GM12878 (cell line): ENCODE results near the gene KCNJ10. TPM values are rescaled to one million over a fixed set of nuclear protein-coding genes. Genes with fewer than 3 reads are reported as not detected.

Experiments used
- ATAC-seq: fragments of 200-7000 bp; cut with Tn5 transposase; 3 replicates; pipeline ENCODE4 v1.9.1; 2020; ENCODE audit warnings: mild to moderate bottlenecking, moderate library complexity
- BruUV-seq: library from RNA; stranded (reverse); fragments of 400-500 nt; replicated peaks from 2 replicates; lab custom pipeline; 2021; lab: Mats Ljungman, UMichigan
- CTCF ChIA-PET: fragments of 300-600 bp; sonication (Branson Sonifier 250); formaldehyde crosslinking; extraction: SDS; loops from one replicate; lab custom pipeline; 2021; ENCODE audit warnings: inconsistent platforms; lab: Yijun Ruan, JAX
- POLR2A ChIA-PET: fragments of 350-600 bp; formaldehyde crosslinking; extraction: SDS; loops from one replicate; lab custom pipeline; 2021; ENCODE audit warnings: inconsistent platforms; lab: Charles Lee
- RAD21 ChIA-PET: fragments of 300-600 bp; sonication (Branson Sonifier 250); formaldehyde crosslinking; loops from one replicate; lab custom pipeline; 2023; ENCODE audit warnings: antibody characterized with exemption; ENCODE audit not compliant: unreplicated experiment; lab: Charles Lee
- SMC1A ChIA-PET: fragments of 300-600 bp; sonication (Branson Sonifier 250); formaldehyde crosslinking; loops from one replicate; lab custom pipeline; 2023; ENCODE audit not compliant: unreplicated experiment, uncharacterized antibody; lab: Charles Lee
- DNase-seq: peaks from one replicate; pipeline ENCODE4 v3.0.0-alpha.2; 2011; ENCODE audit warnings: low read depth, low spot score
- FAIRE-seq: peaks from 3 replicates; lab custom pipeline; 2011; peaks lifted over from hg19 to GRCh38; lab: Jason Lieb, UNC
- H2AFZ ChIP-seq: 2 replicates; pipeline ENCODE4 v1.6.0; 2011; ENCODE audit warnings: low read depth, low read length, control low read depth; ENCODE audit not compliant: control insufficient read depth
- H3K27ac ChIP-seq: 2 replicates; pipeline ENCODE4 v1.5.1; 2011; ENCODE audit warnings: control low read depth; ENCODE audit not compliant: control insufficient read depth, insufficient read depth
- H3K27me3 ChIP-seq, 2 experiments: replicated peaks in 1 of 2; 2 replicates each; pipeline versions ENCODE4 v1.6.0 to v1.6.1; 2011; ENCODE audit warnings: low read length in 1 of 2; ENCODE audit not compliant: control insufficient read depth in 2 of 2, insufficient read depth in 2 of 2
- H3K36me3 ChIP-seq, 2 experiments: 2 replicates each; pipeline ENCODE4 v1.5.1; 2011; ENCODE audit warnings: low read length in 1 of 2; ENCODE audit not compliant: control insufficient read depth in 2 of 2, insufficient read depth in 2 of 2
- H3K4me1 ChIP-seq: 2 replicates; pipeline ENCODE4 v1.6.1; 2011; ENCODE audit warnings: mild to moderate bottlenecking, low read length, moderate library complexity, mixed read lengths; ENCODE audit not compliant: control insufficient read depth, insufficient read depth
- H3K4me2 ChIP-seq: 2 replicates; pipeline ENCODE4 v1.6.0; 2011; ENCODE audit warnings: control low read depth; ENCODE audit not compliant: control insufficient read depth, insufficient read depth
- H3K4me3 ChIP-seq: fragments of 200-600 bp; sonication (generic); 2 replicates; pipeline ENCODE4 v1.5.1; 2016
- H3K79me2 ChIP-seq: 2 replicates; pipeline ENCODE4 v1.6.0; 2011; ENCODE audit warnings: low read length; ENCODE audit not compliant: control insufficient read depth, insufficient read depth
- H3K9ac ChIP-seq: 2 replicates; pipeline ENCODE4 v1.8.0; 2011; ENCODE audit warnings: low read length, control low read depth, mixed read lengths; ENCODE audit not compliant: control insufficient read depth, insufficient read depth
- H3K9me3 ChIP-seq: replicated peaks from 3 replicates; pipeline ENCODE4 v1.5.1; 2011; ENCODE audit warnings: mild to moderate bottlenecking, low read length; ENCODE audit not compliant: control insufficient read depth, insufficient read depth
- H4K20me1 ChIP-seq: 2 replicates; pipeline ENCODE4 v1.6.0; 2011; ENCODE audit not compliant: control insufficient read depth, insufficient read depth
- HDAC6 ChIP-seq: fragments of 200-600 bp; sonication (generic); IDR thresholded peaks from one replicate; pipeline ENCODE4 v1.8.0; 2017; ENCODE audit warnings: antibody characterized with exemption; ENCODE audit not compliant: unreplicated experiment
- HDGF ChIP-seq: fragments of 450-650 bp; IDR thresholded peaks from 2 replicates; pipeline ENCODE4 v1.6.1; 2016; ENCODE audit warnings: antibody characterized with exemption
- SIX5 ChIP-seq: IDR thresholded peaks from 2 replicates; pipeline ENCODE4 v1.6.1; 2011; ENCODE audit warnings: mild to moderate bottlenecking, low read depth, low read length, moderate library complexity; ENCODE audit not compliant: severe bottlenecking
- SMAD5 ChIP-seq: IDR thresholded peaks from 2 replicates; pipeline ENCODE4 v1.6.1; 2016; ENCODE audit warnings: antibody characterized with exemption, low read depth
- ZBTB33 ChIP-seq: fragments of 450-650 bp; IDR thresholded peaks from 2 replicates; pipeline ENCODE4 v1.6.1; 2017; ENCODE audit warnings: mild to moderate bottlenecking
- in situ Hi-C: fragments of 300-500 bp; cut with MboI; formaldehyde crosslinking; loops from 9 replicates; pipeline ENCODE4 v1.14.3; 2018; ENCODE audit warnings: mixed read lengths
- intact Hi-C: fragments of 100-400 bp; cut with micrococcal nuclease; formaldehyde crosslinking; loops from one replicate; pipeline ENCODE4 v1.14.2; 2022; ENCODE audit not compliant: unreplicated experiment
- polyA plus RNA-seq, 11 experiments: library from polyadenylated mRNA; depleted of rRNA in 4 of 11; unstranded in 6 of 11; stranded (reverse) in 5 of 11; fragments of >200 nt; fragmentation: Nextera tagmentation in 4 of 11; fragmentation: Illumina TruSeq in 1 of 11; extraction: Ambion mirVana in 4 of 11; extraction: Trizol in 1 of 11; gene quantifications; 1 replicate in 1 of 11; 2 replicates in 10 of 11; pipeline versions ENCODE4 v1.2.1 to v1.2.3, GENCODE V29; 2011 to 2016; ENCODE audit warnings: inconsistent platforms in 2 of 11, missing spikeins in 2 of 11, low read depth in 1 of 11
- total RNA-seq, 4 experiments: library from RNA; depleted of rRNA in 3 of 4; stranded (reverse); fragments of >200 nt in 3 of 4; fragmentation: Illumina TruSeq in 1 of 4; extraction: Trizol in 1 of 4; gene quantifications; 2 replicates each; pipeline versions ENCODE4 v1.2.1 to v1.2.3, GENCODE V29; 2013 to 2021

The KCNJ10 gene
- total and polyA plus RNA-seq, 10 of the 15 experiments (the other 5 are each of a cell fraction or from before 2014, with no cell fraction given) = 0.01 to 0.29 (median 0.09) TPM; not detected in 2

GRCh38 chr1:160077486-160077885 lies 7.5 kb upstream of the KCNJ10 start:
- POLR2A ChIA-PET = interaction anchor here (0.6 to 1.2 kb wide), 2 partner anchors 31 to 43 kb away, joined by 3 to 7 read pairs; no protein-coding TSS in a partner anchor
- no peak overlapping the region for H3K4me3 ChIP-seq
- SMC1A ChIA-PET = interaction anchor here (1.0 to 8.9 kb wide), 9 partner anchors 8 to 139 kb away, joined by 3 to 89 read pairs (median 5); no protein-coding TSS in a partner anchor
- TF ChIP-seq ZBTB33 (no peak), HDAC6 (no peak), HDGF (no peak), SIX5 (no peak), SMAD5 (no peak)
- FAIRE-seq (no peak), DNase-seq (no peak), ATAC-seq (no peak)
- no peak overlapping the region for H2AFZ ChIP-seq
- intact Hi-C loops = no loop called here
- H3K27me3 ChIP-seq = peaks cover 0 to 2% of the 10 kb centered on the region in 2 experiments; a peak in 2 of 4 replicates
- H3K79me2 ChIP-seq = no peaks in the 10 kb centered on the region
- no peak overlapping the region for H3K27ac ChIP-seq
- no peaks in the 10 kb centered on the region for H3K36me3 ChIP-seq
- BruUV-seq = no TSS peak
- no peak overlapping the region for H3K4me2 ChIP-seq
- no peaks in the 10 kb centered on the region for H3K9me3 ChIP-seq
- H4K20me1 ChIP-seq = no peaks in the 10 kb centered on the region
- in situ Hi-C loops = no loop called here
- CTCF ChIA-PET = interaction anchor here (0.6 to 49.8 kb wide), 18 partner anchors 7 to 319 kb away, joined by 3 to 1035 read pairs (median 6); partner anchors contain the start of genes IGSF8, KCNJ10, KCNJ9 and PIGM
- H3K4me1 ChIP-seq = no peaks in the 10 kb centered on the region; the same call in 1 of the 2 replicates
- RAD21 ChIA-PET = interaction anchor here (0.6 to 4.9 kb wide), 8 partner anchors 10 to 299 kb away, joined by 3 to 50 read pairs (median 4); partner anchors contain the start of gene PIGM
- no peak overlapping the region for H3K9ac ChIP-seq
